Activated T-cell treated with anti-CD3 and anti-CD28 coated beads for 1 hour (primary cell): Measurements from ENCODE around the gene SEBOX.
"Not testable (repeated sequence)": the region's sequence is repeated elsewhere in the genome, so short reads cannot be mapped to it uniquely, and the experiment has no call there.

Experiments
- DNase-seq: peaks from one replicate; pipeline ENCODE4 v3.0.0-alpha.2; 2020; ENCODE audit warnings: low read depth

SEBOX gene

DNA sequence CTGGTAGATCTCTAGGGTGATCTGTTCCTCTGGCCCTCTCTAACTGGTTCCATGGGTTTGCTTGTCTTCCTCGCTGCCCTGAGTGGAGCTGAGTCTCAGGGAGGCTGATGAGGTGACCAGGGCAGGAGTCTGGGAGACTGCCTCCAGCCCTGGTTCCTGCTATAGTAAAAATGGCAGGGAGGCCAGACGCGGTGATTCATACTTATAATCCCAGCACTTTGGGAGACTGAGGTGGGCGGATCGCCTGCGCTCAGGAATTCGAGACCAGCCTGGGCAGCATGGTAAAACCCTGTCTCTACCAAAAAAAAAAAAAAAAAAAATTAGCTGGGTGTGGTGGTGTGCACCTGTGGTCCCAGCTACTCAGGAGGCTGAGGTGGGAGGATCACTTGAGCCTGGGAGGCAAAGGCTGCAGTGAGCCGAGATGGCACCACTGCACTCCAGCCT lies 26.2 kb downstream of the SEBOX start:
- not testable (repeated sequence) for DNase-seq

- DNase-seq: no peak
Measured at GRCh38 chr17:28338056-28338768, 26.8 kb downstream of the SEBOX start.

GRCh38 chr17:28335959-28336871 lies 28.8 kb downstream of the SEBOX start:
- no peak for DNase-seq

DNA sequence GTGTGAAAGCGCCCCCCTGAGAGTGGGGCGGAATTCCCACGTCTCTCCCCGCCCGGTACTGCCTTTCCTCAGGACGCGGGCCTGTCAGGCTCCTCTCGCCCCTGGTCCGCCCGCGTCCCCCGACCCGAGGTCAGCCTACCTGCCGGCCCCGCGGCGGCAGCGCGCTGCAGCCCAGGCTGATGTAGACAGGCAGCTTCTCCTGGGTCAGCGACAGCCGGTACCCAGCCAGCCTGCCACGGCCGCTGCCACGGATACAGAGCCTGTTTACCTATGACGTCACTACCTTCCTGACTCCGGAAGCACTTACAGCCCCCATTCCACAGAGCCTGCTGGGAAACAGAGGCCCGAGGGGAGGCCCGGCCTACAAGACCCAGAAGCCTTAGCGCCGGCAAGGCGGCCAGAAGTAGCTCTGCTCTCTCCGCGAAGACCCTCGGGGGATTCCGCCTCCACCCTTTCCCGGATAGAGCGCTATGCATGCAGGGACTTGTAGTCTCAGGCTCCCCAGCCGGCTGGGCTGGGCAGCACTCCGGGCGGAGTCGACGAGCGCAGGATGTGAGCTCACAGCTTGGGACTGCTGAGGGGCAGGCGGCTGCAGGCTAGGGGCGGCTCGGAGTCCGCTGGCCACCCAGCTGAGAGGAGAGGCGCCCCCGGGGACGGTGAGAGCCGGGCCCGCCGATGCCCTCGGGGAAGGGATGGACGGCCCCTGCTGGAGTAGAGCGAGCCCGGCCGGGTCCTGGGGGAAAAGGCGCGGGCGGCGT lies 29.6 kb downstream of the SEBOX start, which contains the start of the genes IFT20 and TNFAIP1:
Gene IFT20, minus strand, starts transcription at position 272 of the 758 bp plus-strand sequence. CDS start 3,487 bp downstream, outside the sequence.
Gene TNFAIP1, plus strand, starts transcription at position 561 of the 758 bp plus-strand sequence. CDS start 3,761 bp downstream, outside the sequence.
- peak; percentile 92 for DNase-seq

DNA sequence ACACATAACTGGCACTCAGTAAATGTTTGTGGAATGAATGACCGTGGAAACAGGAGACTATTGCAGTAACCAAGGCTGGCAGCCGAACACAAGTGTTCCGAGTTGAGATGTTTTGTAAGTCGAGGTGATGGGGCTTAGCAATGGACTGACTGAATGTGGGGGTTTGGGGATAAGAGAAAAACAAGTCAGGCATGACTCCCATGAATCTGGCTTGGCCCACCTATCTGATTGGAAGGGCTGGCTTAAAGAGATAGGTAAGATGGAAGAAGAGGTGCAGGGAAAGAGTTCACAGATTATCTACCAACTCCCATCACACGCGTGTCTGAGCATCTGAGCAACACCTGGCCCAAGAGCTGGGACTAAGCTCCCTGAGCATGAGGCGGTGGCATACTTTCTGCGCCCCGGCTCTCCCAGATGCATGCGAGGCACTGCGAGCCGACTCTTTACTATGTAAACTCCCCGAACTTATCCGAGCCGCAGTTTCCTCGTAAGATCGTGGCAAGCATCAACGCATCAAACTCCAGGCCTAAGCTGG lies 30.3 kb downstream of the SEBOX start:
- no peak for DNase-seq

DNA sequence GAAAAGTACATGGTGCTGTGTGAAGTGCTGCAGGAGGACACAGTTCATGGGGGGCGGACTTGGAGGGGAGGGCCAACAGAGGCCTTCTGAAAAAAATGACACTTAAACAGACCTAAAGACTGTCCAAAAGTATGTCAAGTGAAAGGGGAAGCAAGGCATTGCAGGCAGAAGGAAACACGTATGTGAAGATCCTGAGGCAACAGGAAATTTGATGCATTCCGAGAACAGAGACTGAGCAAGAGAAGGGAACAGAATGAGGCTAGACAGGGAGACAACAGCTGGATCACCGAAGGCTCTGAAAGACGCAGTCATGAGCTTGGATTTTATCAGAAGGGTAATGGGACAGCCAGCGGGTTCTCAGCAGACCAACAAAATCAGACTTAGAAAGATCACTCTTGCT lies 30.8 kb downstream of the SEBOX start:
- no peak for DNase-seq

- DNase-seq: no peak
Measured at GRCh38 chr17:28333083-28333746, 31.8 kb downstream of the SEBOX start.

DNA sequence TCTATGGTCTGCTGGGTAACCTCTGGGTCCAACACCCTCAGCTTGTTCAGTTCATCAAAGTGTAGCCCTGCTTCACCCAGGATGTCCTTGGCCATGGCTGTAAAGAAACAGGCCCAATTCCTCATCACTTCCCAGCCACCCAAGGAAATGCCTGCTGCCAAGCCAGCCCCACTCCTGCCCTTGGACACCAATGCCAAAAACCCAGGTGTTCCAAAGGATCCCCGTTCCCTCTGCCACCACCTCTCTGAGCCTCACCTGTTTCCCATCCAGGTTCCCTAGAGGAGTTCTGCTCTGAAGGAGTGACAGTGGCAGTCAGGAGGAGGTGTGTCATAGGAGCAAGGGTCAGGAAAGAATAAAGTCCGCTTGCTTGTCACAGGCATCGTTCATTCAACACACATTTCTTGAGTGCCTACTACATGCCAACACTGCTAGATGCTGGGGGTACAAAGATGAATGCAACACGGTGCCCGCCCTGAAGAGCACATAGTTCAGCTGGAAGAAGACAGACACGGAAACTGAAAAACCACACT lies 33.0 kb downstream of the SEBOX start:
- DNase-seq: no peak

GRCh38 chr17:28330671-28331070 lies 34.3 kb downstream of the SEBOX start:
- no peak for DNase-seq

DNA sequence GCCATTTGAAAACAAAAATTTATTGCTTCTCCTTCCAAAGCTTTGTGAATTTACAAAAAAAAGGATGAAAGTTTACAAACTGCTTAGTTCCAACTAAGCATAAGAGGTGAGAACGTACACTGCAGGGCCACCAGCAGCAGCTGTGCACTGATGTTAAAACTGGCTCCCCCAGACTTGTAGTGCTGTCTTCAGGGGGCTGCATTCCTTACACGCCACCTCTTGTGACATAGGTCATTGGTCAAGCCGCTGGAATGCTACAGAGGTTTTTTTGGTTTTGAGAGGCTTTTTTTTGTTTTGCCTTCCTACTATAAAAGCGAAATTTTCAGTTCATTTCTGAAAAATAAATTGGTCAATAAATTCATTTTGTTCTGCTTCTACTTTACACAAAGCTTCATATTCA lies 36.7 kb downstream of the SEBOX start:
- DNase-seq: no peak

DNA sequence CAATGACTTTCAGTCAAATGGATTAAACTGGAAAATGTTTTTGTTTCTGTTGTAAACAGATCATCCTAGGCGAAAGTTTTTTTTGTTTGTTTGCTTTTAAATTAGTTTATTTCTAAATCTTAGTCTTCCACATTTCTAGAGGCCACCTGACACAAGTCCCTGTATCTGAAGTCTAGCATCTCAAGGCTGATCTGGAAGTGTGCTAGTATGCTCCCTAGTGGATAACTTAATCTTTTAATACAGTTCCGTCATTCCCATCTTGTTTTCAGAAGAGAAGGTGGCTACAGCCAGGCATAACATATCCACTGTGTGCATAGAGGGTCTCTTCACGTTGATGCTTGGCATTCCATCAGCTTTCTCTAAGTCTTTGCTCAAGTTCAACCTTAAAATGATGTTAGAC lies 37.3 kb downstream of the SEBOX start:
- no peak for DNase-seq

DNA sequence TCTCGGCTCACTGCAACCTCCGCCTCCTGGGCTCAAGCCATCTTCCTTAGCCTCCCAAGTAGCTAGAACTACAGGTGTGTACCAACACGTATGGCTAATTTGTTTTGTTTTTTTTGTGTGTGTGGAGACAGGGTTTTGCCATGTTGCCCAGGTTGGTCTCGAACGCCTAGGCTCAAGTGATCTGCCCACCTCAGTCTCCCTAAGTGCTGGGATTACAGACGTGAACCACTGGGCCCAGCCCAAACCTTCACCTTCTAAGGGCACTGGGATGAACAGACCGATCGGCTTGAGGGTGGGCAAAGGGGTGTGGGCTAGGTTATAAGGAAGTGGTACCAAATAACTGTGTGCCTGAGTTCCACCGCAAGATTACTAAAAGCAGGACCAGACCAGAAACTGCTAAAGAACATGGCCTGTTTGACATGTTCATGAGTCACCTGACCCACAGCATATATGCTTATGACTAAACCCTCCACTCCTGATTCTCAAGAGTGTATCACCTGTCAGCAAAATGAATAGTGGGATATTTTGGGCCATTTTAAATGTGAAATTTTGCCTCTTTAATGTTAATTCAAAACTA lies 37.9 kb downstream of the SEBOX start:
- DNase-seq: no peak

GRCh38 chr17:28326114-28326513 lies 38.9 kb downstream of the SEBOX start:
- no peak for DNase-seq

GRCh38 chr17:28325211-28325610 lies 39.8 kb downstream of the SEBOX start:
- no peak for DNase-seq

DNA sequence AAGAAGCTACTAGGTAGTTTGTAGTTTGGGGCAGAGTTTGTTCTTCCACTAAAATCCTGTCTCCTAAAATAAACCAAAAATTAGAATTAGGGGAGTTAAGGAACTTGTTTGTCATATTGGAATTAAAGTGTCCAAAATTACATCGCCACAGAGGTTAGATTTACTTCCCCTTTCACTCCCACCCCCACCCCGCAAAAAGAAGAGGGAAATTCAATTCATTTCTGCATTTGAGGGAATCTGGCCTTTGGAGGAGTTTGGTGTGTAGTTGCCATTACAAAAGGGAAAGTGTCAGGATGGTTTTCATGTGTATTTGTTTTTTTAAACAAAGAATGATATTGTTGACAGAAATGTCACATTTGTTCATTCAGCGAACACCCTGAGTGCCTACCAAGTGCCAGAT lies 40.2 kb downstream of the SEBOX start:
- no peak for DNase-seq

GRCh38 chr17:28324267-28324745 lies 40.7 kb downstream of the SEBOX start:
- DNase-seq: no peak

GRCh38 chr17:28320215-28321061 lies 44.6 kb downstream of the SEBOX start:
- no peak for DNase-seq

DNA sequence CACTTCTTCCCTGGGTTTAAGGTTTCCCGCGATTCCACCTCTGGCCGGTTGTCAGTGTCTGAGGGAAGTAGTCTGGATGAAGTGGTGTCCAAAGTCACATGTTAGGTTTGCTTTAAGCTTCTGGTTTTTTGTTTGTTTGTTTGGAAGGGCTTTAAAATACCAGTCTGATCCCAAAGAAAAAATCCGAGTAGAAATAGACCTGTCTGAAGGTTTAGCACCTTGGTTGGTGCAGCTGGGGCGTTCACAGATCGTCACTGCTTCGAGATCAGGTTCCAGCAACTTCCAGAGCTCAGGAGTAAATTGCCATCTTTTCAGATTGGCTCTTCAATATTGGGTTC lies 45.4 kb downstream of the SEBOX start:
- no peak for DNase-seq

- DNase-seq: peak; percentile 91
Measured at GRCh38 chr17:28318759-28319597, 46.0 kb downstream of the SEBOX start, which contains the start of gene TMEM97. TMEM97 (plus strand) TSS chr17:28319200; CDS start chr17:28319240, 40 bp downstream.
